Measurements from ENCODE around the gene PLCB1. TPM values are rescaled to one million over a fixed set of nuclear protein-coding genes. Genes with fewer than 3 reads are reported as not detected.

PLCB1 gene
- total RNA-seq, 1 donor from 2014 or later = 10.8 TPM

- Mint-ChIP-seq H3K4me1 (ENCODE audit: low read depth) (peaks cover 17% of the 10 kb centered on the region), H3K36me3 (ENCODE audit: low read depth) (no peaks in the 10 kb centered on the region)
These were observed 296.9 kb downstream of the PLCB1 start for GRCh38 chr20:8428988-8429387.

GRCh38 chr20:8431538-8432434, 299.7 kb downstream of the PLCB1 start:
- H3K27me3 Mint-ChIP-seq (ENCODE audit: low read depth) = no peaks in the 10 kb centered on the region
- TF ChIP-seq CTCF (IDR thresholded peaks at IDR 0.05) = no peak
- no peak overlapping the region for H3K4me3 Mint-ChIP-seq (ENCODE audit: unreplicated experiment)
- no peaks in the 10 kb centered on the region for H3K9me3 Mint-ChIP-seq (ENCODE audit: low read depth)
- no peak for DNase-seq (ENCODE audit: low spot score)
- H3K4me1 Mint-ChIP-seq (ENCODE audit: low read depth) = peaks cover 17% of the 10 kb centered on the region
- no peak overlapping the region for H3K27ac Mint-ChIP-seq (ENCODE audit: unreplicated experiment)
- no peaks in the 10 kb centered on the region for H3K36me3 Mint-ChIP-seq (ENCODE audit: low read depth)

More at GRCh38 chr20:8428988-8429387, 296.9 kb downstream of the PLCB1 start:
- TF ChIP-seq CTCF (IDR thresholded peaks at IDR 0.05) = no peak
- no peak for DNase-seq (ENCODE audit: low spot score)
- no peak overlapping the region for H3K4me3 Mint-ChIP-seq (ENCODE audit: unreplicated experiment)
- no peak overlapping the region for H3K27ac Mint-ChIP-seq (ENCODE audit: unreplicated experiment)
- H3K9me3 Mint-ChIP-seq (ENCODE audit: low read depth) = no peaks in the 10 kb centered on the region
- H3K27me3 Mint-ChIP-seq (ENCODE audit: low read depth) = no peaks in the 10 kb centered on the region

- Mint-ChIP-seq H3K36me3 (ENCODE audit: low read depth) (no peaks in the 10 kb centered on the region), H3K27me3 (ENCODE audit: low read depth) (no peaks in the 10 kb centered on the region), H3K4me1 (ENCODE audit: low read depth) (peaks cover 17% of the 10 kb centered on the region), H3K27ac (ENCODE audit: unreplicated experiment) (no peak overlapping the region), H3K4me3 (ENCODE audit: unreplicated experiment) (no peak overlapping the region), H3K9me3 (ENCODE audit: low read depth) (no peaks in the 10 kb centered on the region)
- TF ChIP-seq CTCF (IDR thresholded peaks at IDR 0.05) = no peak
- no peak for DNase-seq (ENCODE audit: low spot score)
These were observed 300.5 kb downstream of the PLCB1 start for GRCh38 chr20:8432435-8433148.

GRCh38 chr20:8433291-8433690, 301.2 kb downstream of the PLCB1 start:
- no peaks in the 10 kb centered on the region for H3K27me3 Mint-ChIP-seq (ENCODE audit: low read depth)
- DNase-seq (ENCODE audit: low spot score) = no peak
- H3K9me3 Mint-ChIP-seq (ENCODE audit: low read depth) = no peaks in the 10 kb centered on the region
- no peak overlapping the region for H3K4me3 Mint-ChIP-seq (ENCODE audit: unreplicated experiment)
- no peak for TF ChIP-seq CTCF (IDR thresholded peaks at IDR 0.05)
- H3K27ac Mint-ChIP-seq (ENCODE audit: unreplicated experiment) = no peak overlapping the region
- H3K36me3 Mint-ChIP-seq (ENCODE audit: low read depth) = no peaks in the 10 kb centered on the region
- peaks cover 17% of the 10 kb centered on the region for H3K4me1 Mint-ChIP-seq (ENCODE audit: low read depth)

GRCh38 chr20:8434326-8434876, 302.3 kb downstream of the PLCB1 start:
- no peaks in the 10 kb centered on the region for H3K36me3 Mint-ChIP-seq (ENCODE audit: low read depth)
- TF ChIP-seq CTCF (IDR thresholded peaks at IDR 0.05) = no peak
- H3K9me3 Mint-ChIP-seq (ENCODE audit: low read depth) = no peaks in the 10 kb centered on the region
- H3K27me3 Mint-ChIP-seq (ENCODE audit: low read depth) = no peaks in the 10 kb centered on the region
- H3K4me1 Mint-ChIP-seq (ENCODE audit: low read depth) = peaks cover 17% of the 10 kb centered on the region
- DNase-seq (ENCODE audit: low spot score) = no peak
- H3K4me3 Mint-ChIP-seq (ENCODE audit: unreplicated experiment) = no peak overlapping the region
- no peak overlapping the region for H3K27ac Mint-ChIP-seq (ENCODE audit: unreplicated experiment)

All from chondrocyte (in vitro differentiated cells).